ENCODE data around the gene OR13H1. TPM values are rescaled to one million over a fixed set of nuclear protein-coding genes. Genes with fewer than 3 reads are reported as not detected.

OR13H1 gene
- total and polyA plus RNA-seq, 4 donors: not detected

DNA sequence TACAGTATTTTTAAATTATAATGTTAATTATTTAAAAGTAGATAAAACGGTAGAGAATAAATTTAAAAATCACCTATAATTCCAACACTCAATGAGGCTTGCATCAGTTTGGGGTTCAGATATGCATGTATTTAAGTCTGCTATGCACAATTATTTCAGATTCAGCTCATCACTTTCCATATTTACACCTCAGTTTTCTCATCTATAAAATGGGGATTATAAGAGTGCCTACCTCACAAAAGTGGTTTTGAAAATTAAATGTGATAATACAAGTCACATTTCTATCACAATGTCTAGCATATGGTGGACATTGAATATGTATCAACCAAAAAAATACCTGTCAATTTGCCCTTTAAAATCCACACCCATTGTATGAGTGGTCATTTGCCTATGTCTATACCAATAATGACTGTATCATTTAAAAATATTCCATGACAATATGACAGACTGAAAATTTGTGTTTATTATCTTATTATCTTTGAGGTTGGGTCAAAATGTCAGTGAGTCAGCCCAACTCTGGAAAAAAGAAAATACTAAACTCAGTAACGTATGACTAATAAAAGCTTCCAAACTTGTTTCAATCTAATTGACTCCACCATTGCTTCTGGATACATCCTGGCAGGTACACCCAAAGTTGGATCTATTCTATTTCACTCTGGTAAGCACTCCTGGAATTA lies 20.8 kb downstream of the OR13H1 start:
- 66 to 94% methylated on average over 2 of the region's 2 CpGs for WGBS, 2 donors
- Histone ChIP-seq H3K9ac (ENCODE audit: insufficient read depth in 1 of 2, low read length in 2 of 2) (no peak overlapping the region), H3K9me3 (ENCODE audit: control insufficient read depth in 4 of 4, insufficient read depth in 3 of 4, low read length in 3 of 4) (no peaks in the 10 kb centered on the region), H3K27me3 (ENCODE audit: control insufficient read depth in 3 of 3, insufficient read depth in 3 of 3, low read length in 2 of 3) (peaks cover 0 to 45% (median 19%) of the 10 kb centered on the region in 3 donors), H3K4me1 (ENCODE audit: control insufficient read depth in 5 of 5, insufficient read depth in 5 of 5, low read length in 5 of 5) (no peaks in the 10 kb centered on the region), H3K36me3 (ENCODE audit: control insufficient read depth in 4 of 4, insufficient read depth in 4 of 4, low read length in 4 of 4) (no peaks in the 10 kb centered on the region), H3K4me3 (no peak overlapping the region), H3K27ac (ENCODE audit: low read depth in 1 of 2, low read length in 1 of 2) (no peak overlapping the region)
- TF ChIP-seq, protein P1, sequence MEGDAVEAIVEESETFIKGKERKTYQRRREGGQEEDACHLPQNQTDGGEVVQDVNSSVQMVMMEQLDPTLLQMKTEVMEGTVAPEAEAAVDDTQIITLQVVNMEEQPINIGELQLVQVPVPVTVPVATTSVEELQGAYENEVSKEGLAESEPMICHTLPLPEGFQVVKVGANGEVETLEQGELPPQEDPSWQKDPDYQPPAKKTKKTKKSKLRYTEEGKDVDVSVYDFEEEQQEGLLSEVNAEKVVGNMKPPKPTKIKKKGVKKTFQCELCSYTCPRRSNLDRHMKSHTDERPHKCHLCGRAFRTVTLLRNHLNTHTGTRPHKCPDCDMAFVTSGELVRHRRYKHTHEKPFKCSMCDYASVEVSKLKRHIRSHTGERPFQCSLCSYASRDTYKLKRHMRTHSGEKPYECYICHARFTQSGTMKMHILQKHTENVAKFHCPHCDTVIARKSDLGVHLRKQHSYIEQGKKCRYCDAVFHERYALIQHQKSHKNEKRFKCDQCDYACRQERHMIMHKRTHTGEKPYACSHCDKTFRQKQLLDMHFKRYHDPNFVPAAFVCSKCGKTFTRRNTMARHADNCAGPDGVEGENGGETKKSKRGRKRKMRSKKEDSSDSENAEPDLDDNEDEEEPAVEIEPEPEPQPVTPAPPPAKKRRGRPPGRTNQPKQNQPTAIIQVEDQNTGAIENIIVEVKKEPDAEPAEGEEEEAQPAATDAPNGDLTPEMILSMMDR (IDR thresholded peaks at IDR 0.05; ENCODE audit: control extremely low read depth, extremely low read depth): no peak
- DNase-seq (no peak), ATAC-seq (ENCODE audit: insufficient read depth, low FRiP score) (no peak)

DNA sequence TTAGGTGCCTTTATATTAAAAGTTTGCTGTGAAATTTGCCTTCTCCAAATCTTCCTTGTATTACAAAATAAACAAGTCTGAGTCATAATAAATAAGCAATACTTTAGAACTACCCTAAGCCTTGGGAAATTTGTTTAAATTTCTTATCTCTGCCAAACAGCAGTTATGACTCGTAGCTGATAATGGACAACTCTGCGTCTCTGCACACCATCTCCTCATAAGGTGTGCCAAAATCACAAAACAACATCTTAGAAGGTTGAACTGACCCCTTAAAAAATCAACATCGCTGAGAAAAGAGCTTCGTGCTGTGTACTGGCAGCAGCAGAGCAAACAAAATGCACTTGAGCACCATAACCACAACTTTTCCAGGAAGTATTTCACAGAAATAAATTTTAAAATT lies 22.0 kb downstream of the OR13H1 start:
- Histone ChIP-seq H3K4me1 (ENCODE audit: control insufficient read depth in 5 of 5, insufficient read depth in 5 of 5, low read length in 5 of 5) (no peaks in the 10 kb centered on the region), H3K9me3 (ENCODE audit: control insufficient read depth in 4 of 4, insufficient read depth in 3 of 4, low read length in 3 of 4) (no peaks in the 10 kb centered on the region), H3K27me3 (ENCODE audit: control insufficient read depth in 3 of 3, insufficient read depth in 3 of 3, low read length in 2 of 3) (peaks cover 0 to 43% (median 13%) of the 10 kb centered on the region in 3 donors), H3K27ac (ENCODE audit: low read depth in 1 of 2, low read length in 1 of 2) (no peak overlapping the region), H3K9ac (ENCODE audit: insufficient read depth in 1 of 2, low read length in 2 of 2) (no peak overlapping the region), H3K4me3 (no peak overlapping the region), H3K36me3 (ENCODE audit: control insufficient read depth in 4 of 4, insufficient read depth in 4 of 4, low read length in 4 of 4) (no peaks in the 10 kb centered on the region)
- TF ChIP-seq, protein P1 (IDR thresholded peaks at IDR 0.05; ENCODE audit: control extremely low read depth, extremely low read depth): no peak
- ATAC-seq (ENCODE audit: insufficient read depth, low FRiP score) (no peak), DNase-seq (no peak)
- 44 to 55% methylated on average over 4 of the region's 4 CpGs for WGBS, 2 donors

DNA sequence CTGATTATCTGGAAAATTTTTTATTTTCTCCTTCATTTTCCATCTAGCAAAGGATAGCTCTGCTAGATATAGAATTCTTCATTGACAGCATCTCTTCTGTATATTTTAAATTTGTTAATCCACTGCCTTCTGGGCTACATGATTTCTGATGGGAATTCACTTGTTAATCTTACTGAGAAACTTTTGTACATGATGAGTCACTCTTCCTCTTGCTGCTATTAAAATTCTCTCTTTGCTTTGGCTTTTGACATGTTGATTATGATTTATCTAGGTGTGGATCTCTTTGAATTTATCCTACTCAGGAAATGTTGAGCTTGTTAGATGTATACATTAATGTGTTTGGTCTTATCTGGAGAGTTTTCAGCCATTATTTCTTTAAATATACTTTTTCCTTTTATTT lies 27.5 kb downstream of the OR13H1 start:
- peaks cover 0 to 25% (median 22%) of the 10 kb centered on the region in 3 donors for H3K27me3 ChIP-seq (ENCODE audit: control insufficient read depth in 3 of 3, insufficient read depth in 3 of 3, low read length in 2 of 3)
- H3K9me3 ChIP-seq (ENCODE audit: control insufficient read depth in 4 of 4, insufficient read depth in 3 of 4, low read length in 3 of 4): no peaks in the 10 kb centered on the region
- TF ChIP-seq, protein P1 (IDR thresholded peaks at IDR 0.05; ENCODE audit: control extremely low read depth, extremely low read depth): no peak
- DNase-seq: no peak
- ATAC-seq (ENCODE audit: insufficient read depth, low FRiP score): no peak
- no peak overlapping the region for H3K4me3 ChIP-seq
- no peaks in the 10 kb centered on the region for H3K4me1 ChIP-seq (ENCODE audit: control insufficient read depth in 5 of 5, insufficient read depth in 5 of 5, low read length in 5 of 5)
- no peaks in the 10 kb centered on the region for H3K36me3 ChIP-seq (ENCODE audit: control insufficient read depth in 4 of 4, insufficient read depth in 4 of 4, low read length in 4 of 4)
- H3K27ac ChIP-seq (ENCODE audit: low read depth in 1 of 2, low read length in 1 of 2): no peak overlapping the region
- no peak overlapping the region for H3K9ac ChIP-seq (ENCODE audit: insufficient read depth in 1 of 2, low read length in 2 of 2)
